ENCODE results near the gene HMHB1. TPM values are rescaled to one million over a fixed set of nuclear protein-coding genes. Genes with fewer than 3 reads are reported as not detected.

The HMHB1 gene
- total RNA-seq: not detected in 2 replicates

GRCh38 chr5:143812085-143812705, at the start of gene HMHB1:
HMHB1 (plus strand) TSS chr5:143812161.

